Lung (tissue), 12 donors: ENCODE measurements around the gene NFATC2. TPM values are rescaled to one million over a fixed set of nuclear protein-coding genes. Genes with fewer than 3 reads are reported as not detected.

Source experiments
- ATAC-seq: fragments of 200-7000 bp; cut with Tn5 transposase; one replicate; pipeline ENCODE4 v1.9.1; 2020; ENCODE audit warnings: moderate number of reproducible peaks; ENCODE audit not compliant: insufficient read depth, low FRiP score
- DNase-seq, 3 donors: peaks; one replicate each; pipeline ENCODE4 v3.0.0-alpha.2; 2013 to 2017
- H3K27ac ChIP-seq, 2 donors: one replicate each; pipeline ENCODE4 v1.5.1; 2013; ENCODE audit warnings: mild to moderate bottlenecking in 2 of 2, moderate library complexity in 2 of 2, control low read depth in 1 of 2, inconsistent platforms in 1 of 2, low read depth in 1 of 2, low read length in 1 of 2
- H3K27me3 ChIP-seq, 3 donors: one replicate each; pipeline ENCODE4 v1.5.1; 2013; ENCODE audit warnings: low read length in 2 of 3; ENCODE audit not compliant: control insufficient read depth in 3 of 3, insufficient read depth in 3 of 3
- H3K36me3 ChIP-seq, 4 donors: one replicate each; pipeline ENCODE4 v1.5.1; 2013; ENCODE audit warnings: low read length in 4 of 4, mild to moderate bottlenecking in 1 of 4, moderate library complexity in 1 of 4; ENCODE audit not compliant: control insufficient read depth in 4 of 4, insufficient read depth in 4 of 4
- H3K4me1 ChIP-seq, 5 donors: one replicate each; pipeline ENCODE4 v1.5.1; 2013; ENCODE audit warnings: low read length in 5 of 5, mild to moderate bottlenecking in 2 of 5, moderate library complexity in 1 of 5; ENCODE audit not compliant: control insufficient read depth in 5 of 5, insufficient read depth in 5 of 5
- H3K4me3 ChIP-seq: one replicate; pipeline ENCODE4 v1.5.1; 2013; ENCODE audit warnings: mild to moderate bottlenecking, control low read depth, moderate library complexity
- H3K9ac ChIP-seq, 2 donors: one replicate each; pipeline ENCODE4 v1.5.1; 2013; ENCODE audit warnings: low read length in 2 of 2, control low read depth in 1 of 2; ENCODE audit not compliant: insufficient read depth in 1 of 2
- H3K9me3 ChIP-seq, 4 donors: one replicate each; pipeline ENCODE4 v1.5.1; 2013; ENCODE audit warnings: low read length in 3 of 4, mild to moderate bottlenecking in 1 of 4, moderate library complexity in 1 of 4; ENCODE audit not compliant: control insufficient read depth in 4 of 4, insufficient read depth in 3 of 4
- WGBS, 2 donors: extraction: QIAGEN DNeasy Blood & Tissue Kit; methylation state at CpG; one replicate each; pipeline ENCODE4 v1.1.7; 2013; 5-methylcytosine and 5-hydroxymethylcytosine counted together
- polyA plus RNA-seq, 2 donors: library from polyadenylated mRNA; stranded (reverse); fragments of 200-250 nt; gene quantifications; one replicate each; pipeline ENCODE4 v1.2.1, GENCODE V29; 2013
- total RNA-seq, 2 donors: library from RNA; depleted of rRNA in 1 of 2; stranded (reverse); fragments of >200 nt in 1 of 2; gene quantifications; one replicate each; pipeline ENCODE4 v1.2.1, GENCODE V29; 2014 to 2021
- TF ChIP-seq, protein P1 (sequence below): IDR thresholded peaks from 2 replicates; pipeline ENCODE4 v1.5.1; 2012; ENCODE audit warnings: mild to moderate bottlenecking; ENCODE audit errors: control extremely low read depth, extremely low read depth
- donor health status: control.
- donor health status: control.
- donor health status: Bipolar disorder and iron deficiency.
- donor health status: healthy.
- donor health status: DM: yes; HTN: yes; CAD: no.

The NFATC2 gene
- total and polyA plus RNA-seq, 4 donors = 1.3 to 8.7 (median 4.7) TPM

DNA sequence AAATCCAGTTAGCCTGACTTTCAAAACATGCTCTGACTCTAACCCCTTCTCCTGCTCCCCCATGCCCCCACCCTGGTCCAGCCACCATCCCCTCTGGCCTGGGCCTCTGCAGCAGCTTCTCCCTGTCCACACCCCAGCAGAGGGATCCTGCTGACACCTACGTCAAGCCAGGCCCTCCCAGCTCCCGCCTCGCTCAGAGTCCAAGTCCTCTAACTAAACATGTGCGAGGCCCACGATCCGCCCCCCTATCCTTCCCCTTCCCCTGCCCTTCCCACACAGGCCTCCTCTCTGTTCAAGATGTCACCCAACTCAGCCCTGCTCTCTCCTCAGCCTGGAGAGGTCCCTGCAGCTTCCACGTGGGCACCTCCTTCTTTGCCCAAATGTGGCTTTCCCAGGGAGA lies 33.7 kb downstream of the NFATC2 start:
- H3K36me3 ChIP-seq = no peaks in the 10 kb centered on the region
- no peaks in the 10 kb centered on the region for H3K9me3 ChIP-seq
- DNase-seq = peak in 2 of 3 donors; percentile 34 to 63
- H3K4me1 ChIP-seq = peaks cover 0 to 23% (median 5%) of the 10 kb centered on the region in 5 donors
- no peaks in the 10 kb centered on the region for H3K27me3 ChIP-seq
- 85 to 86% methylated on average over 7 of the region's 7 CpGs for WGBS, 2 donors
- no peak overlapping the region for H3K27ac ChIP-seq
- no peak overlapping the region for H3K4me3 ChIP-seq
- TF ChIP-seq, protein P1, sequence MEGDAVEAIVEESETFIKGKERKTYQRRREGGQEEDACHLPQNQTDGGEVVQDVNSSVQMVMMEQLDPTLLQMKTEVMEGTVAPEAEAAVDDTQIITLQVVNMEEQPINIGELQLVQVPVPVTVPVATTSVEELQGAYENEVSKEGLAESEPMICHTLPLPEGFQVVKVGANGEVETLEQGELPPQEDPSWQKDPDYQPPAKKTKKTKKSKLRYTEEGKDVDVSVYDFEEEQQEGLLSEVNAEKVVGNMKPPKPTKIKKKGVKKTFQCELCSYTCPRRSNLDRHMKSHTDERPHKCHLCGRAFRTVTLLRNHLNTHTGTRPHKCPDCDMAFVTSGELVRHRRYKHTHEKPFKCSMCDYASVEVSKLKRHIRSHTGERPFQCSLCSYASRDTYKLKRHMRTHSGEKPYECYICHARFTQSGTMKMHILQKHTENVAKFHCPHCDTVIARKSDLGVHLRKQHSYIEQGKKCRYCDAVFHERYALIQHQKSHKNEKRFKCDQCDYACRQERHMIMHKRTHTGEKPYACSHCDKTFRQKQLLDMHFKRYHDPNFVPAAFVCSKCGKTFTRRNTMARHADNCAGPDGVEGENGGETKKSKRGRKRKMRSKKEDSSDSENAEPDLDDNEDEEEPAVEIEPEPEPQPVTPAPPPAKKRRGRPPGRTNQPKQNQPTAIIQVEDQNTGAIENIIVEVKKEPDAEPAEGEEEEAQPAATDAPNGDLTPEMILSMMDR = no peak
- no peak overlapping the region for H3K9ac ChIP-seq
- no peak for ATAC-seq

DNA sequence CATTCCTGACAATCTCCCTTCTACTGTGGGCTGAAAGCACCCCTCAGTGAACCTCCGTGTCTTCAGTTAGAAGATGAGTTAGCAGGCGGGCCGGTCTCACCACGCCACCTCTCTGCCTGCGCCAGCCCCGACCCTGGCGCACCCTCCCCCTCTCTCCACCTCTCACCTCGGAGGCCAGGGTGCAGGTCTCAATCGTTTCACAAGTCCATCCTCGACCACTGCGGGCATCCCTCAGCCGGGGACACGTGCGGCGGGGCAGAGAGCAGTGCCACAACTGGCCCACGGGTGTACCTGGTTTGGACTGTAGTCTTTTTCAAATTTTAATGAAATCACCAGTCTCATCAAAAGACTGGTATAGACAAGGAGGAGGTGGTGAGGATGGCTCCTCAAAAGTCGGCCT lies 34.4 kb downstream of the NFATC2 start:
- no peak overlapping the region for H3K9ac ChIP-seq
- H3K4me1 ChIP-seq = peaks cover 0 to 23% (median 5%) of the 10 kb centered on the region in 5 donors
- ATAC-seq (no peak), DNase-seq (peak in 1 of 3 donors; percentile 9)
- H3K27me3 ChIP-seq = no peaks in the 10 kb centered on the region
- H3K9me3 ChIP-seq = no peaks in the 10 kb centered on the region
- no peaks in the 10 kb centered on the region for H3K36me3 ChIP-seq
- WGBS, 2 donors = 94 to 97% methylated on average over 17 of the region's 17 CpGs
- no peak overlapping the region for H3K27ac ChIP-seq
- TF ChIP-seq, protein P1 = no peak
- no peak overlapping the region for H3K4me3 ChIP-seq

DNA sequence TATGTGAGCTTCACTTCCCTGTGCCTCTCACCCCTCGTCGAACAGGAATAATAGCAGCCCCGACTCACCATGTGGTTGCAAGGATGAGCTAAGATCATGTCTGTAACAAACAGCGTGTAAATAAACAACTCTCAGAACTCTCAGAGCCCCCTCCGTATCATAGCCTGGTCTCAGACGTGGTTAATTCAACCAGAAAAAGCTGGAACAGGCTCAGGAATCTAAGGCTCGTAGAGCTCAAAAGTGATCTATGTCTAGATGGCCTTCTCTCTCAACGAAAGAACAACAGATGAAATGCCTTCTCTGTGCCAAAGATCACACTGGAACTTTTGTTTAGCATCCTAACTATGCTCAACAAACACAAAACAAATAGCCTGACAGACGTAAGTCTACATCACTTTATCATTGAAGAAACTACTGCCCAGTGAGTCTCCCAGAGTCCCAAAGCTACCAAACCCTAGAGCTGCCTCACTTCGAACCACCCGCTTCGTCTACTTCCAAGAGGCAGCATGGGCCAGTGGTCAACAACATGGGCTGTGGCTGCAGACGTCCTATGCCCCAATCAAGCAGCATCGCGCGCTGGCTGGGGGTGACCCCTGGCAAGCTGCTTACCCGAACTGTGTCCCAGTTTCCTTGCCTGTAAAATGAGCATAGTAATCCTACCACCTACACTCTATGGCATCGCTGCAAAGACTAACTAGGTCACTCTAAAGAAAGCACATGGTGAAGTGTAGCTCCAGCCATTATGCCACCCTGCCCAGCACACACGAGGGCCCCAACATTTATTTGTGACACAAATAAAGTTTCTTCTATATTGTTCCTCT lies 35.1 kb downstream of the NFATC2 start:
- TF ChIP-seq, protein P1 = no peak
- Histone ChIP-seq H3K27me3 (no peaks in the 10 kb centered on the region), H3K36me3 (no peaks in the 10 kb centered on the region), H3K27ac (no peak overlapping the region), H3K4me1 (peaks cover 0 to 19% (median 5%) of the 10 kb centered on the region in 5 donors), H3K4me3 (no peak overlapping the region), H3K9me3 (no peaks in the 10 kb centered on the region), H3K9ac (no peak overlapping the region)
- WGBS, 2 donors = 82 to 85% methylated on average over 19 of the region's 19 CpGs
- peak; percentile 51 to 82 (median 79) for DNase-seq
- ATAC-seq = no peak
